Retinal pigment epithelial cell (primary cell): ENCODE results near the gene B9D1.

ENCODE experiments used
- DNase-seq: peaks from one replicate; pipeline ENCODE4 v3.0.0-alpha.2; 2010; ENCODE audit warnings: low read depth
- H3K4me3 ChIP-seq: 2 replicates; pipeline ENCODE4 v1.5.1; 2011; ENCODE audit warnings: mild to moderate bottlenecking, low read length, control low read depth, moderate library complexity
- TF ChIP-seq, protein P1 (sequence below): conservative IDR thresholded peaks from 2 replicates; pipeline ENCODE4 v1.5.1; 2011; ENCODE audit warnings: low read depth, low read length, control low read depth, inconsistent platforms

Gene B9D1

DNA sequence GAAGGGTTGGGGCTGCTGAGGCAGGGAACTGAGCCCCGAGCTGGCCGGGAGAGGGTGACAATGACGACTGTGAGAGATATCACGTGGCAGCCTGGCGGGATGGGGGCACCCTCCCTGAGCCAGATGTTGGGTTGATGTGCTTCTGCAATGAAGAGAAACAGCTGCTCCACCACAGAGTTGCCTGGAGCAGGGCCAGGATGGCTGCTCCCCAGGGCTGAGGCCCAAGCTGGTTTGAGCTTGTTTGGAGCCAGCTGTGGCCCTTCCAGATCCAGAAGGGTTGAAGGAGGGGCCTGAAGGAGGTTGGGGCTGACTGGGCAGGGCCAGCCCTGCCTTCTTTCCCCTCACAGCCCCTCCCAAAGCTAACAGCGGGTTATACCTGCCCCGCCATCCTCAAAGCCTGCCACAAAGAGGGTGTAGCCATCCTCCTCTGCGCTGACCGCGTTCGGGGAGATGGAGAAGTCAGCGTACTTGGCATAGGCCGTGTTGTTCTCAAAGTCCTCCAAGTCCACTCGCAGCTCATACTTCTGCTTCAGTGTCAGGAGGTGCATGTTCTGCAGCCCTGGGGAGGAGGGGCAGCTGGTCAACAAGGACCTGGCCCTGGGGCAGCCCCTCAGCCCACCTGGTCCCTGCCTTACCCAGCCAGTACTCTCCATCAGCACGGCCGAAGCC lies 22.3 kb upstream of the B9D1 start:
- TF ChIP-seq, protein P1, sequence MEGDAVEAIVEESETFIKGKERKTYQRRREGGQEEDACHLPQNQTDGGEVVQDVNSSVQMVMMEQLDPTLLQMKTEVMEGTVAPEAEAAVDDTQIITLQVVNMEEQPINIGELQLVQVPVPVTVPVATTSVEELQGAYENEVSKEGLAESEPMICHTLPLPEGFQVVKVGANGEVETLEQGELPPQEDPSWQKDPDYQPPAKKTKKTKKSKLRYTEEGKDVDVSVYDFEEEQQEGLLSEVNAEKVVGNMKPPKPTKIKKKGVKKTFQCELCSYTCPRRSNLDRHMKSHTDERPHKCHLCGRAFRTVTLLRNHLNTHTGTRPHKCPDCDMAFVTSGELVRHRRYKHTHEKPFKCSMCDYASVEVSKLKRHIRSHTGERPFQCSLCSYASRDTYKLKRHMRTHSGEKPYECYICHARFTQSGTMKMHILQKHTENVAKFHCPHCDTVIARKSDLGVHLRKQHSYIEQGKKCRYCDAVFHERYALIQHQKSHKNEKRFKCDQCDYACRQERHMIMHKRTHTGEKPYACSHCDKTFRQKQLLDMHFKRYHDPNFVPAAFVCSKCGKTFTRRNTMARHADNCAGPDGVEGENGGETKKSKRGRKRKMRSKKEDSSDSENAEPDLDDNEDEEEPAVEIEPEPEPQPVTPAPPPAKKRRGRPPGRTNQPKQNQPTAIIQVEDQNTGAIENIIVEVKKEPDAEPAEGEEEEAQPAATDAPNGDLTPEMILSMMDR = no peak
- H3K4me3 ChIP-seq = no peak overlapping the region
- no peak for DNase-seq

DNA sequence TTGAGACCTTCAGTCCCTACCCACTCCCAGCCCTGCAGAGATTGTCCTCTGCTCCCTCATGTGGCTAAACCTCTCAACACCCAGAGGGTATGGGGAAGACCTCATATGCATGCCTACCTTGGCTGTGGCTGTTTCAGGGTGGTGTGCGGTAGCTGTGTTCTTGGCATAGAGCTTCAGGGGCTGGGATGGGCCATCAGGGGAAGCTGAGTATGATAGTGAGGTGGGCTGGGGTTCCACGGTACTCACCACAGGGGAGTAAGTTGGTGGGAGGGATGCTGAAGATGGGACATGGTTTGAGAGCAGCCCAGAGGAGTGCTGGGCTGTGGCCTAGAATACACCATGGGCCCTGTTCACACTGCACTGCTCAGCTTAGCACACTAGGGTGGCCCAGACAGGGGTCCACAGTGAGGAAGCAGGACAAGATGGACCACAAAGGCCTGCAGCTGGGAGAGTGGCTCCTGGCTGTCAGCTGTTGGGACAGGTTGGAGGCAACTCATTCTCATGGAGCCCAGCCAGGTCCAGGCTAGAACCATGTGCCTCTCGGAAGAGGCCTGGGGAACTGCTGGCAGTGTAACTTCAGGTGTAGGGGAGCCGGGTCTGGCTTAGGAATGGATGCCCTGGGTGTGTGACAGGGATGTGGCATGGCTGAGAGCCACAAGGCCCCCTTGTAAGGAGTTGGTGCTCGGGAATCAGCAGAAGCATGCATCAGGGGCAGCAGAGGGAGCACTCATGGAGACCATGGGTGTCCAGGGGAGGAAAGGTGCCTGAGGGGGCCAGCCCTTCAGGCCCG lies 21.4 kb upstream of the B9D1 start:
- H3K4me3 ChIP-seq = no peak overlapping the region
- TF ChIP-seq, protein P1 = no peak
- no peak for DNase-seq

- DNase-seq = no peak
- TF ChIP-seq, protein P1 = no peak
- no peak overlapping the region for H3K4me3 ChIP-seq
These were observed 20.3 kb upstream of the B9D1 start for GRCh38 chr17:19382531-19383444.

- DNase-seq = no peak
- H3K4me3 ChIP-seq = no peak overlapping the region
- TF ChIP-seq, protein P1 = no peak
These were observed 19.4 kb upstream of the B9D1 start for GRCh38 chr17:19381741-19382444.

- TF ChIP-seq, protein P1 = no peak
- DNase-seq = no peak
- no peak overlapping the region for H3K4me3 ChIP-seq
These were observed 18.8 kb upstream of the B9D1 start for GRCh38 chr17:19381361-19381740.

- TF ChIP-seq, protein P1 = no peak
- H3K4me3 ChIP-seq = no peak overlapping the region
- no peak for DNase-seq
These were observed 18.2 kb upstream of the B9D1 start for GRCh38 chr17:19380481-19381301.
